CD4-positive, alpha-beta T cell treated with Interferon alpha-2 for 1 hour (primary cell): ENCODE results near the gene LTA4H.
"Not testable (repeated sequence)": the region's sequence is repeated elsewhere in the genome, so short reads cannot be mapped to it uniquely, and the experiment has no call there.

Source experiments
- DNase-seq, 2 donors: peaks; one replicate each; pipeline ENCODE4 v3.0.0-alpha.2; 2020 to 2022

LTA4H gene

DNA sequence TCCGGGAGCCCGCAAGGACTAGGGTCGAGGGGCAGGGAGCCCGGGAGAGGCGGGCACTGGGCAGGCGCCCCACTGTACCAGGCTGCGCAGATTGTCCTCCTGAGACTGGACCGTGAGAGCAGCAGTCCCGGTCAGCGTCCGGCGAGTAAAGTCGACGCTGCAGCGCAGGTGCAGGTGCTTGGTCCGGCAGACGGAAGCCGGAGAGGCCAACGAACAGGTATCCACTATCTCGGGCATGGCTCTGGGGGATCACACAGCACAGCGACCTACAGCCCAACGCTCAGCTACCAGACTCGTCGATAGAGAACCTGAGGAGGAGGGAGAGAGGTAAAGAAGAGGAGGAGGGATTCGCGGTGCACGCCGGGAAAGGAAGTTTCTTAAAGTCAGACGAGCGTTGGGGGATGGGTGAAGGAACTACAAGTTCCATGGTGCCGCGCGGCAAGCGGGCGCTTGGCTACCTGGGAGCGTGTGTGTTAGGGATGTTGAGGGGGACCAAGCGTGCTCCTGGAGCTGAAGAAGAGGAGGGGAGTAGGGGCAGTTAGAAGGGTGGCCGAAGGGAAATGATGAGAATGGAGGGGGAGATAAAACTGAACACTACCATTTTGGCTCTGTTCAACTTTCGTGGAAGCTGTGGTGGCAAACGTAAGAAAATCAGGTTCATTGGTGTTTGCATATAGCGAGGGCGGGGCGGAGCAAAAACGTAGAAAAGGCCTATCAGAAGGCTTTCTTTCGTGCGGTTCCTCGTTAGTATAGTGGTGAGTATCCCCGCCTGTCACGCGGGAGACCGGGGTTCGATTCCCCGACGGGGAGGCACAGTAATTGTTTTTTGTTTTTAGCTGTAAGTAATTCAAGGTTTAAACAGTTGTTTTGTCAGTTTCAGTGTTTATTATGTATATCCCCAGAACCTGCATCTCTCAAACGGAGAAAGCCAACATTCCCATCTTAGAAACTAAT lies at the start of gene LTA4H:
Gene LTA4H (minus strand): TSS at position 305 of the 954 bp plus-strand sequence. CDS start 68 bp downstream, at position 237.
- DNase-seq: peak; percentile 97

DNA sequence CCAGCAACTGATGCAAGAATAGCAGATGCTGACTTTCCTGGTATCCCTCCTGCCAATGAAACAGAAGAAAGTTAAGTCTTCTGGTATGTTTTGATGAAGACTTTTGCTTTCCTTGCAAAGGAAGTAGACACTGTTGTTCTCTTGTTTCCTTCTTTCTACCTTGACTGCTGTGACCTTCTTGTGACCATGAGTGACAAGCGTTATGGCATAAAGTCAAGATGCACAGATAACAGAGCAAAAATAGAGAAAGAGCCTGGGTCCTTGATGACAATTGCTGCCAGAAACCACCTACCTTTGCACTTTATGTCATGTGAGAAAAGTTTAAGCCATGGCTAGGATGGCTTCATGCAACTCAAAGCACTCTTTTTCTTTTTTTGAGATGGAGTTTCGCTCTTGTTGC lies 49.2 kb upstream of the LTA4H start:
- DNase-seq: no peak

GRCh38 chr12:96083020-96083719 lies 47.8 kb upstream of the LTA4H start:
- DNase-seq: no peak

DNA sequence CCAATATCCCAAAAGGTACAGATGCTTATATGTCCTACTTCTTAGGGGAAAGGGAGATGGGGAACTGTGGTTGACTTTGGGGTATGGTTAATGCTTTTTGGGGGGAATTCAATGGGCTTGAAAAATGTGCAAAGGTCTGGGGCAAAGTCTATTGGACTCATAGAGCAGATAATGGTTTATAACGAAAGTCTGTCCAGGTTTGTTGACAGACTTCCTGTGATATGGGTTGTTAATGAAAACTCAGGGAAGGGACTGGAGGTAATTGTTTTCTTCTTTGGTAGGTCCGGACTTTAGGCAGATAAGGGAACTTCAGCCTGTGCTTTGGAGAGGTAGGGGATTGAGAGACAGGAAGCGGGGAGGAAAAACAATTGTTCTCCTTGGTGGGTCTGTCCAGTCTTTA lies 46.2 kb upstream of the LTA4H start:
- DNase-seq: no peak

GRCh38 chr12:96078231-96079135 lies 43.1 kb upstream of the LTA4H start:
- no peak for DNase-seq

- no peak for DNase-seq
Observed at GRCh38 chr12:96077081-96077480, 41.7 kb upstream of the LTA4H start.

DNA sequence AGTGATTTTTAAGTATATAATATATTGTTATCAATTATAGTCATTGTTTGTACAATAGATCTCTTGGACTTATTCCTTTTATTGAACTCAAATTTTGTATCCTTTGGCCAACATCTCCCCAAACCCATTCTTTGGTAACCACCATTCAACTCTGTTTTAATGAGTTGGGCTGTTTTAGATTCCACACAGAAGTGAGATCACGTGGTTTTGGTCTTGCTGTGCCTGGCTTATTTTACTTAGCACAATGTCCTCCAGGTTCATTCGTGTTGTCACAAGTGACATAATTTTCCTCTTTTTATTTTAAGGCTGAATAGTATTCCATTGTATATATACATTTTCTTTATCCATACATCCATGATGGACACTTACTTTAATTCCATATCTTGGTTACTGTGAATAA lies 40.2 kb upstream of the LTA4H start:
- DNase-seq: no peak

GRCh38 chr12:96073346-96074330 lies 38.3 kb upstream of the LTA4H start:
- DNase-seq: no peak

- no peak for DNase-seq
Observed at GRCh38 chr12:96070670-96071279, 35.4 kb upstream of the LTA4H start.

DNA sequence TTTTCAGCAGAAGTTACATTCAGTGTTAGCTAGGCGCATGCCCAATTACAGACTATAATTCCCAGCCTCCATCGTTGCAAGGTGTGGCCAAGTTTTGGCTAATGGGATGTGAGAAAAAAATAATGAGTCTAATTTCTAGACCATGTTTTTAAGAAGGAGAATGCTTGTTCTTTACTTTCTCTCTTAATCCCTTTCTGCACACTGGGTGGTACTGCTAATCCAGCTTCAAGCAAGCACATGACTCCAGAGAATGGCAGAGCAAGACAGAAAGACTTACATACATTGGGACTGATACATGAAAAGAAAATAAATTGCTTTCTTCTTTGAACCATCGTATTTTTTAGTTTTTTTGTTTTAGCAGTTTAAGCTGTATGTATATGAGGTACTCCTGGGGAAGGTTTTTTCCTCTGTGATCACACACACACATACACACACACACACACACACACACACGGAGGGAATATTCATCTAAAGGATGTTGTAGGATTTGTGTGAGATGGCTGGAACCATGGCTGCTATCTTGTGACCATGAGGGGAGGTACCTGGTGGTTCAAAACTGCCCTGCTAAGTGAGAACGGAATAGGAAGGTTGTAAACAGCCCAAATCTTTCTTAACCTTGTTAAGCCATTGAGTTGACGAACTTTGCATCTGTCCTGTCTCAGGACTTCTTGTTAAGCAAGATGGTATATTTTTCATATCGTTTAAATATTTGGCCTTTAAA lies 34.3 kb upstream of the LTA4H start:
- DNase-seq: no peak

DNA sequence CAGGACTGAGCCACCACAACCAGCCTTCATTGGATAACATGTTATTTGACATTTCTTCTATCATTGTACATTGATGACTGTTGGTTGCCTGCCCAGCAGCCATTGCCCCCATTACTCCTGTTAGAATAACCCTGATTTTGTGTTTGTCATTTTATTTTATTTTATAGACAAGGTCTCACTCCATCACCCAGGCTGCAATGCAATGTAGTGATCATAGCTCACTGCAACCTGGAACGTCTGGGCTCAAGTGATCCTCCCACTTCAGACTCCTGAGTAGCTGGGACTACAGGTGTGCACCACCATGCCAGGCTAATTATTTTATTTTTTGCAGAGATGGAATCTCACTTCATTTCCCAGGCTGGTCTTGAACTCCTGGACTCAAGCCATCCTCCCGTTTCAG lies 33.2 kb upstream of the LTA4H start:
- DNase-seq: no peak

- DNase-seq: no peak
Observed at GRCh38 chr12:96068111-96068510, 32.7 kb upstream of the LTA4H start.

DNA sequence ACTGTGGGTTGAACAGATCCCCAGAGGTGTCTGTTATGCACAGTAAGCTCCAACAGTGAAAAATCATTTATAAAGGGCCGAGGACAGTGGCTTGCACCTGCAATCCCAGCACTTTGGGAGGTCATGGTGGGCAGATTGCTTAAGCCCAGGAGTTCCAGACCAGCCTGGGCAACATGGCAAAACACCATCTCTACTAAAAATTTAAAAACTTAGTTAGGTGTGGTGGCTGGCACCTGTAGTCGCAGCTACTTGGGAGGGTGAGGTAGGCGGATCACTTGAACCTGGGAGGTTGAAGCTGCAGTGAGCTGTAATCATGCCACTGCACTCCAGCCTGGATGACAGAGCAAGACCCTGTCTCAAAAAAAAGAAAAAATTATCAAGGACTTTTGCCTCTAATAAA lies 30.4 kb upstream of the LTA4H start:
- DNase-seq: not testable (repeated sequence)

- no peak for DNase-seq
Observed at GRCh38 chr12:96064966-96065365, 29.6 kb upstream of the LTA4H start.

DNA sequence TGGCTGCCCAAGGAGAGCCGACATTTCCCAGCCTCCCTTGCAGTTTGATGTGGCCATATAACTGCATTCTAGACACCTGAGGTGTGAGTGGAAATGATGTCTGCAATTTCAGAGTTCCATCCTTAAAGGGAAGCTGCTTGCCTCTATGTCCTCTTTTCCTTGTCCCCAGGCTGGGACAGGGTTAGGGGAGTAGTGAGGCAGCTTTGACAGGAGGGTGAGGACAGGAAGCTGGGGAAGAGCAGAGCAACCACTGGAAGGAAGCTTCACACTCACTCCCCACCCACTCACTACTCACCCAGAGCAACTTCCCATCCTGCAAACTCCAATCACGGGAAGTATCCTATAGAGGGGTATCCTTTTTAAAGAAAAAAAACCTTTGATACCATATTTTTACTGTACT lies 28.9 kb upstream of the LTA4H start:
- no peak for DNase-seq

- peak in 1 of 2 donors; percentile 46 for DNase-seq
Observed at GRCh38 chr12:96063046-96063445, 27.7 kb upstream of the LTA4H start.

DNA sequence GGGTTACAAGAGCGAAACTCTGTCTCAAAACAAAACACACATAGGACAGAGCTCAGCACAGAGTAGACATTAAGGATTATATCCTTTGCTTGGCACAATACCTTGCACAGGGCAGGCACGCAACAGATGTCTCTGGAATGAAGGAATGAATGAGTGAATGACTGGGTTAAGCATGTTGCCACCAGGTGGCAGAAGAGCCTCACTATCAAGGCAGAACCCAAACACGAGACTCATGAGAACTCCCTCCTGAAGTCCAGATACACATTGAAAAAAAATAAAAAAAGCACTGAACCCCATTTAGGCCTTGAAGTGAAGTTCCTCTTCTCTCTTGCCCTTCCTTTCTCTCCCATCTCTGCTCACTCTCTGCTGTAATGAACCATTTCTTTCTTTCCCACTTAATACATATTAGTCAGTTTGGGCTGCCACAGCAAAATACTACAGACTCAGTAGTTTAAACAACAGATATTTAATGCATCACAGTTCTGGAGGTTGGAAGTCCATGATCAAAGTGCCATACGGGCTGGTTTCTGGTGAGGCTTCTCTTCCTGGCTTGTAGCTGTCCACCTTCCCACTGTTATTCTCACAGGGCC lies 26.6 kb upstream of the LTA4H start:
- DNase-seq: peak; percentile 84 to 85

DNA sequence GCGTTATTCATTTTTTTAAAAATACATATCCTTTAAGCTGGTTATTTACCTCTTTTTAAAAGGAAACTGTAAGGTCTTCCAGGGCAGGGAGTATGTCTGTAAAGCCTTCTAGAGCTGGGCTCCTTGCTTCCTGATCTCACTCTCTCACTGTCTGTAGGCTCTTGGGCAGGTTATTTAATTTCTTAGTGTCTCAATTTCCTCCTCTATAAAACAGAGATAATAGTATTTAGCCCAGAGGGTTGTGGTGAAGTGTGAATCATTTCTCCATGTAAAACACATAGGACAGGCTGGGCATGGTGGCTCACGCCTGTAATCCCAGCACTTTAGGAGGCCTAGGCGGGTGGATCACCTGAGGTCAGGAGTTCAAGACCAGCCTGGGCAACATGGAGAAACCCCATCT lies 25.9 kb upstream of the LTA4H start:
- DNase-seq: no peak

GRCh38 chr12:96060041-96060440 lies 24.7 kb upstream of the LTA4H start:
- no peak for DNase-seq

GRCh38 chr12:96057986-96058553 lies 22.7 kb upstream of the LTA4H start:
- no peak for DNase-seq
